Embryonic facial prominence (tissue), 1 donor: ENCODE results near the gene S100A12.

Experiments
- DNase-seq: peaks from one replicate; pipeline ENCODE4 v3.0.0-alpha.2; 2016; ENCODE audit errors: extremely low spot score

S100A12 gene

DNA sequence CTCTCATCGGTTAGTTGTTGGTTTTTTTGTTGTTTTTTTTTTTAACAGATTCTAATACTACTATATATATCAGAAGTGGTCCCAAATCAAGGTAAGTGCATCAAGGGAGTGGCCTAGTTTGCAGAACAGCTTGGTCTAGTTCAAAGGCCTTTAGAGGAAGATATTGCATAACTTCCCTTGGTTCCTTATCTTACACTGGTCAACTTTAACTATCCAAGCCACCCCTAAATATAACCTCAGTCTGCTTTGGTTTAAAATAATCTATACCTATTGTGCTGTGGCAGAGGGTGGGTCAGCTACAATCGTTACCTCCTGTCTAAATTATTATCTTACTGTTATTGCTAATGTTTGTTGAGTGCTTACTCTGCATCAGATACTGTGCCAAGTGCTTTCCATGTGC, 6.9 kb downstream of the S100A12 start:
- no peak for DNase-seq

DNA sequence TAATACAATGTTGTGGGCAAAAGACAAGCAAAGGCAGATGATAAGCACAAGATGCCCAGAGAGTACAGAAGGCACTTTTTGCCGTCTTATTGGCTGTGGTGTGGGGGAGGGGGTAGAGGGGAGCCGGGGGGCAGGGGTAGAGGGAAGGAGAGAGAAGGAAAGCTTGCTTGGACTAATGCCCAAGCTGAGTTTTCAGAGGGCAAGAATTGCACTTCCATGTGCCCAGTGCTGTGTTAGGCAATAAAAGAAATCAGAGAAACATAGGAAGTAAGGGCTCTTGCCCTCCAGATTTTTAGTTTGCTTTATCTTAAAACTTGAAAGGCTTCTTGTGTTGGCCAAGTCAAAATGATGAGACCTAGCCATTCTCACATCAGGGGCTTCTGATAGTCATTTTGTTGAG, 8.3 kb downstream of the S100A12 start:
- no peak for DNase-seq

- no peak for DNase-seq
Measured at GRCh38 chr1:153366261-153366660, 9.2 kb downstream of the S100A12 start.

- no peak for DNase-seq
Measured at GRCh38 chr1:153365696-153366095, 9.7 kb downstream of the S100A12 start.

- no peak for DNase-seq
Measured at GRCh38 chr1:153364766-153365666, 10.4 kb downstream of the S100A12 start.

GRCh38 chr1:153364156-153364555, 11.3 kb downstream of the S100A12 start:
- DNase-seq, result no peak

GRCh38 chr1:153363641-153364040, 11.8 kb downstream of the S100A12 start:
- DNase-seq, result no peak

GRCh38 chr1:153362187-153362775, 13.1 kb downstream of the S100A12 start:
- DNase-seq, result no peak

GRCh38 chr1:153361480-153362109, 13.8 kb downstream of the S100A12 start:
- no peak for DNase-seq

- DNase-seq, result no peak
Measured at GRCh38 chr1:153360592-153361479, 14.6 kb downstream of the S100A12 start.

GRCh38 chr1:153360190-153360589, 15.2 kb downstream of the S100A12 start:
- no peak for DNase-seq

DNA sequence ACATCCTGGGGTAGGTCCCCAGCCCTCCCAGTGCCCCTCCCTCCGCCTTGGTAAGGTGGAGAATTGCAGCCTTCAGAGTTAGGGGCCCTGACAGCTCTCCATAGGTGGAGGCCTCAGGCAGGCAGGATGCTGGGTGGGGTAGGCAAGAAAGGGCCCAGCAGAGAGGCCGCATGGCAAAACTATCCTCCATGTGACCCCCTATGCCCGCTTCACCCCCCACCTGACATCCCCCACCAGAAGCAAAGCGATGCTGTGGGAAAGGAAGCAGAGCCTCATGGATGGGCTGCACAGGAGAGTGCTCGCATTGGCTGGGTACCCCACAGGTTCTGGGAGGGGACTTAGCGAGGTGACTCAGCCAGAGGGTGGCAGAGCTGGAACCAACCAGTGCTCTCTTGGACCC, 16.2 kb downstream of the S100A12 start:
- no peak for DNase-seq

- no peak for DNase-seq
Measured at GRCh38 chr1:153358691-153358975, 16.8 kb downstream of the S100A12 start.

DNA sequence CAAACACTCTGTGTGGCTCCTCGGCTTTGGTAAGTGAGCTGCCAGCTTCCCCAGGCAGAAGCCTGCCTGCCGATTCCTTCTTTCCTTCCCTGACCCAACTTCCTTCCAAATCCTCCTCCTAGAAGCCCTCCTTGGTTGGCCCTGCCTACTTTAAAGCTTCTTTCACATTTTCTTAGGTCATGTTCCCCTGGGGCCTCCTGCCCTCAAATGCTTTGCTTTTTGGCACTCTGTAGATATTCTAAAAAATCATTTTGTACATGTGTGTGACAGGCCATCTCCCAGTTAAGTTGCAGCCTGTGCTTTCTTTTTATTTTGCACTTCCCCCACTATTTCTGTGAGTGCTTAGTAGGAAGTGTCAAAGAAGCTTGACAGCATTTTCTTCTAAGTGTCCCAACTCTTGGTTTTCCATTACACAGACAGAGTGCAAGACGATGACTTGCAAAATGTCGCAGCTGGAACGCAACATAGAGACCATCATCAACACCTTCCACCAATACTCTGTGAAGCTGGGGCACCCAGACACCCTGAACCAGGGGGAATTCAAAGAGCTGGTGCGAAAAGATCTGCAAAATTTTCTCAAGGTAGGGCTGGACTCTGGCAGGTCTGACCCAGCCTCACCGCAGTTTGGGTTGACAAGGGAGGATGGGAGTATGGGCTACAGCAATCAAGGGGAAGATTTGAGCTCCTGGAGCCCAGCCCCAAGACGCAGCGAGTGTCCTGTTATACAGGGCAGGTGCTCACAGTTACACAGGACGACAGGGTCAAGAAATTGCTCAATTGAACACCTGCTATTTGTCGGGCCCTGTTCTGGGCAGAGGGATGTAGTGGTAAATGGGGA, 17.3 kb downstream of the S100A12 start, which contains the start of gene S100A9:
TSS of gene S100A9 (plus strand) at position 2 of the 838 bp plus-strand sequence. CDS start at position 432, 430 bp downstream.
- DNase-seq, result no peak

- DNase-seq, result no peak
Measured at GRCh38 chr1:153357076-153357852, 18.2 kb downstream of the S100A12 start.

- no peak for DNase-seq
Measured at GRCh38 chr1:153356392-153357075, 18.9 kb downstream of the S100A12 start.

- DNase-seq, result no peak
Measured at GRCh38 chr1:153355445-153356071, 19.9 kb downstream of the S100A12 start.

- DNase-seq, result no peak
Measured at GRCh38 chr1:153354515-153355193, 20.8 kb downstream of the S100A12 start.
